ENCODE results near the gene TMEM179.

DNA sequence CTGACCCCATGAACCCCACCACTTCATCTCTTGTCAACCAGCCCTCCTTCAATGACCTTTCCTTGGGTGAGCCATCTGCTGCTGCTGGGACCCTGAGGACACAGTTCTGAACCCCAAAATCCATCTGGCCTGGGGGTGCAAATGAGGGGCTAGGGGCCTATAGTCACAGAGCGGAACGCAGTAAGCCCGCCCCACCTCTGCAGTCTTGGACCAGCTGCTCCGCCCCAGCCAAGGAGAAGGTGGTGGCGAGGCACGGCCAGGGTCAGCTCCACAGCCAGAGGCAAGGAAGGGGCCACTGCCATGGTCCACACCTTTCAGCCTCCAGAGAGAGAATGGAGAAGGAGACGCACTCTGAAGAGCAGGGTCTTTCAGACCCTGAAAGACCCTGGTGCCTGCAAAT lies 5.1 kb downstream of the TMEM179 start:
- TF ChIP-seq CTCF (IDR thresholded peaks at IDR 0.05): no peak
- TF ChIP-seq POLR2A (IDR thresholded peaks at IDR 0.05): no peak
- no peak for TF ChIP-seq POLR2AphosphoS5 (IDR thresholded peaks at IDR 0.05)

Data from upper lobe of left lung (tissue), 4 donors.